ENCODE data around the gene COL5A2. TPM values are rescaled to one million over a fixed set of nuclear protein-coding genes. Genes with fewer than 3 reads are reported as not detected.

Gene COL5A2
- total RNA-seq, 1 donor from 2014 or later = 7.4 TPM

- no peak for FAIRE-seq
- Histone ChIP-seq H3K27me3 (ENCODE audit: control insufficient read depth, insufficient read depth, low read length) (no peaks in the 10 kb centered on the region), H3K36me3 (ENCODE audit: control insufficient read depth, insufficient read depth, low read length) (no peaks in the 10 kb centered on the region), H3K4me3 (ENCODE audit: low read depth, low read length) (no peak overlapping the region)
- DNase-seq (ENCODE audit: low read depth) = no peak
- TF ChIP-seq CTCF (IDR thresholded peaks at IDR 0.05; ENCODE audit: insufficient read depth, low read length, severe bottlenecking) = no peak
Observed at GRCh38 chr2:189016311-189016861, 163.2 kb downstream of the COL5A2 start.

- H3K36me3 ChIP-seq (ENCODE audit: control insufficient read depth, insufficient read depth, low read length) = no peaks in the 10 kb centered on the region
- DNase-seq (ENCODE audit: low read depth) (no peak), FAIRE-seq (no peak)
- H3K27me3 ChIP-seq (ENCODE audit: control insufficient read depth, insufficient read depth, low read length) = no peaks in the 10 kb centered on the region
- no peak overlapping the region for H3K4me3 ChIP-seq (ENCODE audit: low read depth, low read length)
- TF ChIP-seq CTCF (IDR thresholded peaks at IDR 0.05; ENCODE audit: insufficient read depth, low read length, severe bottlenecking) = no peak
Observed at GRCh38 chr2:189015359-189015758, 164.2 kb downstream of the COL5A2 start.

- FAIRE-seq (no peak), DNase-seq (ENCODE audit: low read depth) (no peak)
- Histone ChIP-seq H3K36me3 (ENCODE audit: control insufficient read depth, insufficient read depth, low read length) (no peaks in the 10 kb centered on the region), H3K27me3 (ENCODE audit: control insufficient read depth, insufficient read depth, low read length) (no peaks in the 10 kb centered on the region), H3K4me3 (ENCODE audit: low read depth, low read length) (no peak overlapping the region)
- no peak for TF ChIP-seq CTCF (IDR thresholded peaks at IDR 0.05; ENCODE audit: insufficient read depth, low read length, severe bottlenecking)
Observed at GRCh38 chr2:189014449-189015138, 165.0 kb downstream of the COL5A2 start.

- no peaks in the 10 kb centered on the region for H3K27me3 ChIP-seq (ENCODE audit: control insufficient read depth, insufficient read depth, low read length)
- H3K36me3 ChIP-seq (ENCODE audit: control insufficient read depth, insufficient read depth, low read length) = no peaks in the 10 kb centered on the region
- FAIRE-seq (no peak), DNase-seq (ENCODE audit: low read depth) (no peak)
- no peak for TF ChIP-seq CTCF (IDR thresholded peaks at IDR 0.05; ENCODE audit: insufficient read depth, low read length, severe bottlenecking)
- H3K4me3 ChIP-seq (ENCODE audit: low read depth, low read length) = no peak overlapping the region
Observed at GRCh38 chr2:189013671-189014448, 165.7 kb downstream of the COL5A2 start.

GRCh38 chr2:189013031-189013430 lies 166.5 kb downstream of the COL5A2 start:
- Histone ChIP-seq H3K36me3 (ENCODE audit: control insufficient read depth, insufficient read depth, low read length) (no peaks in the 10 kb centered on the region), H3K4me3 (ENCODE audit: low read depth, low read length) (no peak overlapping the region), H3K27me3 (ENCODE audit: control insufficient read depth, insufficient read depth, low read length) (no peaks in the 10 kb centered on the region)
- TF ChIP-seq CTCF (IDR thresholded peaks at IDR 0.05; ENCODE audit: insufficient read depth, low read length, severe bottlenecking) = no peak
- no peak for FAIRE-seq
- DNase-seq (ENCODE audit: low read depth) = no peak
